Activated CD8-positive, alpha-beta memory T cell treated with anti-CD3 and anti-CD28 coated beads, Interleukin-2, amount 50 U/mL, for 24 hours (primary cell): ENCODE measurements around the gene UBAP2.
"Not testable (repeated sequence)": the region's sequence is repeated elsewhere in the genome, so short reads cannot be mapped to it uniquely, and the experiment has no call there.

ENCODE experiments used
- DNase-seq: peaks from one replicate; pipeline ENCODE4 v3.0.0-alpha.2; 2020; ENCODE audit errors: extremely low read depth

The UBAP2 gene

GRCh38 chr9:33964086-33964768 lies 84.5 kb downstream of the UBAP2 start:
- DNase-seq: no peak

DNA sequence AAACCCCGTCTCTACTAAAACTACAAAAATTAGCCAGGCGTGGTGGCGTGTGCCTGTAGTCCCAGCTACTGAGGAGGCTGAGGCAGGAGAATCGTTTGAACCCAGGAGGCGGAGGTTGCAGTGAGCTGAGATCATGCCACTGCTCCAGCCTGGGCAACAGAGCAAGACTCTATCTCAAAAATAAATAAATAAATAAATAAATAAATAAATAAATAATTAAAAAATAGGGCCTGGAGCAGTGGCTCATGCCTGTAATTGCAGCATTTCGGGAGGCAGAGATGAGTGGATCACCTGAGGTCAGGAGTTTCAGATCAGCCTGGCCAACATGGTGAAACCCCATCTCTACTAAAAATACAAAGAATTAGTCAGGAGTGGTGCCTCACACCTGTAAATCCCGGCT lies 86.2 kb downstream of the UBAP2 start:
- not testable (repeated sequence) for DNase-seq

- DNase-seq: no peak
Observed at GRCh38 chr9:33959725-33960124, 89.0 kb downstream of the UBAP2 start.

- no peak for DNase-seq
Observed at GRCh38 chr9:33956544-33956943, 92.1 kb downstream of the UBAP2 start.

GRCh38 chr9:33952066-33952465 lies 96.6 kb downstream of the UBAP2 start:
- no peak for DNase-seq

GRCh38 chr9:33950371-33950770 lies 98.3 kb downstream of the UBAP2 start:
- no peak for DNase-seq

DNA sequence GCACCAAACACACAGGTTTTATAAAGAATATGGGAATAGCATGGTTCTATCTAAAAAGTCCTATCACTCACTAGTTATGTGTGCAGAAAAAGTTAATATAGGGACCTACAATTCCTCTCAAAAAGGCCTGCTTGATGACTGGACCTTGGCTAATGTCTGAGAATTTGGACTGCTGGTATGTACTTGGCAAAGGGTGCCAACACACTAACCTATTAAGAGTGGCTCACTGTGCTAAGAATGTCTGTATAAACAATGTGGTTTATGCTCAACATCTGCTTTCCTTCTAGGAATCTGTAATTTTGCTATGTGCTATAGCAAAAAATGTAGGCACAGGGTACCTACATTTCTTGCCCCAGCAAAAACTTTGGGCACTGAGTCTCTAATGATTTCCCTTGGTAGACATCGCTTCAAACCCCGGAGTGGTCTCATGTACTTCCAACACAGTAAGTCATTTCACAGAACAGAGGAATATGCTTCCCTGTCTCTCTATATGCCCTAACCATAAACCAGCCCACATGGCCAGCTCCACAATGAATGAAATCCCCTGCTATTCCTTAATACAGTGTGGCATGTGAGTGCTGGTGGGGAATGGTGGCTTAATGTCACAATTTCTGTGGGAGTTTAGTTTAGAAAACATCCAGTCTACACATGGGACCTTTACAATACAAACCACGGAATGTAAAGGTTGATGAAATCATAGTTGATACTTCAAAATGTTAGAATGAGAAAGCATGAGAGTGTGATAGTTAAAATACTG lies 101.7 kb downstream of the UBAP2 start:
- no peak for DNase-seq

GRCh38 chr9:33943389-33943788 lies 105.3 kb downstream of the UBAP2 start:
- no peak for DNase-seq

- no peak for DNase-seq
Observed at GRCh38 chr9:33942471-33943083, 106.1 kb downstream of the UBAP2 start.

DNA sequence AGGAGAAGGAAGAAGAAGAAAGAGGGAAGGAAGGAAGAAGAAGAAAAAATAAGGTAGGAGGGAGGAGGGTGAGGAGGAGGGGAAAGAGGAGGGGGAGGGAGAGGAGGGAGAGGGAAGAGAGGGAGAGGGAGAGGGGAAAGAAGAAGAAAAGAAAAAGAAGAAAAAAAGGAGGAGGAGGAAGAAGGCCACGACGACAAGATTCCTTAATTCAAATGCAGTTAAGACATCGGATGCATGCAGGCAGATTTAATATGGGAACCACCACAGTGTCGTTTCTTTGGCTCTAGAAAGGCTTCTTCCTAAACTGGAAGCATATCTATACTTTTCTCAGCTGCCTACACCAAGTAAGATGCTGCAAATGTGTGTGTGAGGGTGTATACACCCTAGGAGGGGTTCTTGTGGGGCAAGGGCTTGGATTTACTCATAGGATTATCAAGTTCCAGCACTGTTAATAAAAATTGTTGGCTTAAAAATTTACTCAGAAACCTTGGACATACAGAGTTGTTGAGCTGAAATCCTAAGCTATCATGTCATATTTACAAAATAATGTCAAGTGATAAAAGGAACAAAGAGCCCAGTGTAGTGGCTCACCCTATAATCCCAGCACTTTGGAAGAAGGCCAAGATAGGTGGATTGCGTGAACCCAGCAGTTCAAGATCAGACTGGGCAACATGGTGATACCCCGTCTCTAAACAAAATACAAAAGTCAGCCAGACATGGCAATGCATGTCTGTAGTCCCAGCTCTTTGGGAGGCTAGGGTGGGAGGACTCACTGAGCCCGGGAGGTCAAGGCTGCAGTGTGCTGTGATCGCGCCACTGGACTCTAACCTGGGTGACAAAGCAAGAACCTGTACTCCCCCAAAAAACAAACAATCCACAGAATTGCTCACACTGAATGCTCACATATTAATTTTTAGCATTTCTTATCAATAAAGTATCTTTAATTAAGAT lies 108.5 kb downstream of the UBAP2 start:
- no peak for DNase-seq

DNA sequence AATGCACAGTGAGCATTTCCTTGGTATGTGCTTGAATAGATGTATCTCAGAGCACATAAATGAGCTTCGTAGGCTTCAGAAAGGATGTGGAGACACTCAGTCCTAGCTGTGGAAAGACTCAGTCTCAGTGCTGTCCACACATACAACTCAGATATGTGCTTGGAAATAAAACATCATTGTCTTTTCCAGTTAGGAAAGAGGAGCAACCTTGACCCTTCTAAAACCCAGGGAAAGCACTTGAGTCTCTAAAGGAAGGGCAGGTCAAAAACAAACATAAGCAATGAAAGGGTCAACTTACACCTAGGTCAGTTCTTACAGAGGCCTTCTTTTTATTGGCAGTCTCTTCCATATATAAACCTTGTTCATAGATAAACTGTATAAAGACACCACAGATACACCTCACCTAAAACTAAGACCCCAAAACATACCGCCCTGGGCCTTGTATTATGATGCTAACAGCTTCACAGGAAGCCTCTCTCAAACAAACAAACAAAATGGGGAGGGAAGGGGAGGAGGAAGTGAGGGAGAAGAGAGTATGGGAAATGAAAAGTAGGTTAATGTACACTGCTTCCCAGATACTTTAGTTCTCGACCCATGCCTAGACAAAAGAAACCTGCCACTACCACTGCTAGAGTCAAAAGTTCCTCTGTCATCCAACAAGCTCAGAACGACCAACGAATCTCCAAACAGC lies 114.4 kb downstream of the UBAP2 start:
- no peak for DNase-seq

GRCh38 chr9:33932078-33932807 lies 116.4 kb downstream of the UBAP2 start:
- DNase-seq: no peak

- no peak for DNase-seq
Observed at GRCh38 chr9:33931326-33931725, 117.4 kb downstream of the UBAP2 start.

DNA sequence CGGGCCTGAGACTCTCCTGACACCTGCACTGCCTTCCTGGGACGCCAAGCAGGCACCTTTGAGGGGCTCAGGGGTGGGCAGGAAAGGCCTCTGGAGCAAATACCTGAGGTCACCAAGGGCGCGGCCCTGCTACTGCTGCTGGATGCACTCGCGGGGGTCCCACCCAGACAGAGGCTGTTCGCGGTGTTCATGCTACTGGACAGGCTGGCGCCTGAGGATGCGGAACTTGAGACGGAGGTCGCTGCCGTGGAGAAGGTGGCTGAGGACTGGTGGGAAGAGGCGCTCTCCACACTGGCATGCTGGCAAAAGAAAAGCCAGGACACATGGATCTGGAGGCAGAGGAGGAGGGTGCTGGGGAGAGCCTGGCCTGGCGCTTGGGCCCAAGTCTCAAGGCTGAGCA lies 121.0 kb downstream of the UBAP2 start:
- no peak for DNase-seq

DNA sequence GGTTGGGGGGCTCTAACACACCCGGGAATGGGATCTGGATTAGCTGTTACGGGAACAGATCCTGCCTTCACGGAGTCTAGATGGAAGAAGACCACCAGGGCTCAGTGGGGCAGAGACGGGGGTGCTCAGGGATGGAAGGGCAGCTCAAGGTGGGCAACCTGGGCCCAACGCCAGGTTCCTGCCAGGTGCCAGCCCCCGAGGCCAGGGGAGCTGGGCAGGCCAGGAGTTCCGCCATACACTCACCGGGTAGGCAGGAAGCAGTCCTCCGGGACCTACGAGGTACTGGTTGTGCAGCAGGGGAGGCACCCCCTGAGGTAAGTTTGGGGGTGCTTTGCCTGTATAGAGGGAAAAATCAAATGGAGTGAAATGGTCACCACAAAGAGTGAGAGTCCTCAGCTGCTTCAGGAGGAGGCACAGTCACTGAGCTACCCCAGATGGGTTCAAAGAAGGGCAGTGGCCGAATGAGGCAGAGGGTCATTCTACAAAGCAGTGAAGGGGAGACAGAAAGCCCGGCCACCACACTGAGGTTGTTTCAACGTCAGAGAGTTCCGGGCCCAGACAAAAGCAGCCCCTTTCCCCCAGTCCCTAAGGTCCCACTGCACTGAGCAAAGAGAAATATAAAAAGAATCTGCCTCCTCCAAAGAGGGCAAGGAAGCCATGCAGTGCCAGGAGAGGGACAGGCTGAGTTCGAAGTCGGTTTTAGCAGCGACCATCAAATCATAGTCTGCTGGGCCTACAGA lies 121.8 kb downstream of the UBAP2 start:
- no peak for DNase-seq

DNA sequence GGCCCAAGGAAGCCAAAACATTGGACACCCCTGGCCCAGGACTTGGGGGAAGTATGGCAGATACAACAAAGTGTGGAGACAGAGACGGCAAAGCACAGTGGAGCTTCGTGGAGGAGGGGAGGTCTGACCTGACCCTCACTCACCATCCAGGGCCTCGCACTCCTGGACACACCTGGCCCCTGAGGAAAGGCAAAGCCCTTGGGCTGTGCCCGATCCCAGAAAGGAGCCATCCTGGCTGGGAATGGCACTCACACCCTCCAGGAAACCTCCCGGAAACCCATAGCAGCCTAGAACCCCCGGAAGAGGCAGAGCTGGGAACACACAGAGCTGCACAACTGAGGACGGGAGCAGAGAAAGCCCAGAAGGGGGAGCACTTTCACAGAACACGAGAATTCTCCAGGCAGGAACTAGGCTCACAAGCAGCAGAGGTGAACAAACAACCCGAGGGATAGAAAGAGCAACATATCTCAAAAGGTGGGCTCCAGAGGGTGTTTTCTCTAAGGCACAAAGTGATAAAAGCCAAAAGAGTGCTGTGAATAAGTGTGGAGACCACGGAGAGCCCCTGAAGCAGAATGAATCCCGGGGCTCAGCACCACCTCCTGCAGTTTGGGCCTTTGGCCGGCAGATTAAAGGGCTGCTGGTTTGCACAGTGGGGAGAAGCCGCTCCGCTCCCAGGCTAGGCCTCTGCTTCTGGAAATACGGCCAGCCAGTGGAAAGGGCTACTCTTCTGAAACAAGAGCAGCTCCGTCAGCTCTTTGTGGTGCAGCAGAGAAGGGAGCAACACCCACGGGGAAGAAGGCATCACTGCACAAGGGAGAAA lies 123.5 kb downstream of the UBAP2 start:
- DNase-seq: no peak

GRCh38 chr9:33923998-33924701 lies 124.5 kb downstream of the UBAP2 start:
- DNase-seq: no peak

DNA sequence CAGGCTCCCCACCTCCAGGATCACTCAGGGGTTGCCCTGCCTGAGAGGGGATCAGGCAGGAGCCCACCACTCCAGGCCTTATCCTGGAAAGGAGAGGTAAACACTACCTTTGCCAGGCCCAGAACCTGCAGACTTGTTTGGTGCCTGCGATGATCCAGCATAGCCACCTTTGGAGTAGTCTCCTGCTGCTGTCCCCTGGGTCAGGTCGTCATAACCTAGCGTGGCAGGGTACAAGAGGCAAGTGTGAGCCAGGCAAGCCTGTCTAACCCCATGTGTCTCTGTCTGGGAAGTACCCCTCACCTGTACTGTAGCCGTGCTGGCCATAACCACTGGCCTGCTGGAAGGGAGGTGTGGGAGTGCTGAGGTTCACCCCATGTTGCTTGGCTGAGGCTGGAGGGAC lies 125.6 kb downstream of the UBAP2 start:
- DNase-seq: no peak
